HepG2 (cell line): ENCODE results near the gene ZCCHC9. TPM values are rescaled to one million over a fixed set of nuclear protein-coding genes. Genes with fewer than 3 reads are reported as not detected.
A peak's percentile ranks its signal among the peaks of the same experiment; 100 is the strongest.

Experiments used
- ARID2 ChIP-seq: sonication (generic); formaldehyde crosslinking; IDR thresholded peaks from 2 replicates; pipeline ENCODE4 v1.8.1; 2022; ENCODE audit warnings: mild to moderate bottlenecking, missing genetic modification reagents, borderline replicate concordance
- CCAR2 ChIP-seq: fragments of 200-400 bp; formaldehyde crosslinking; optimal IDR thresholded peaks from 2 replicates; pipeline ENCODE3; 2018; ENCODE audit warnings: low read depth, mild to moderate bottlenecking, low read length, moderate library complexity
- FOXA3 ChIP-seq: IDR thresholded peaks from 2 replicates; pipeline ENCODE4 v1.6.1; 2016; ENCODE audit warnings: missing genetic modification reagents, missing compliant biosample characterization
- FOXP4 ChIP-seq: sonication (generic); formaldehyde crosslinking; IDR thresholded peaks from 2 replicates; pipeline ENCODE4 v1.4.0; 2020; ENCODE audit warnings: missing genetic modification reagents
- HDAC1 ChIP-seq: sonication (generic); formaldehyde crosslinking; IDR thresholded peaks from 2 replicates; pipeline ENCODE4 v1.5.1; 2020; ENCODE audit warnings: mild to moderate bottlenecking, missing genetic modification reagents
- HNF1A ChIP-seq, 2 experiments: sonication (generic) in 1 of 2; formaldehyde crosslinking in 1 of 2; IDR thresholded peaks; 2 replicates each; pipeline versions ENCODE4 v1.4.0 to v1.6.1; 2016 to 2020; ENCODE audit warnings: borderline replicate concordance in 1 of 2, low read depth in 1 of 2, mild to moderate bottlenecking in 1 of 2, missing genetic modification reagents in 1 of 2
- ISX ChIP-seq: sonication (generic); formaldehyde crosslinking; conservative IDR thresholded peaks from 2 replicates; pipeline ENCODE4 v1.5.0; 2020; ENCODE audit warnings: missing genetic modification reagents
- KLF6 ChIP-seq: IDR thresholded peaks from 2 replicates; pipeline ENCODE4 v1.8.0; 2016; ENCODE audit warnings: missing biosample characterization, missing genetic modification reagents
- SOX13 ChIP-seq, 3 experiments: fragments of 450-650 bp in 1 of 3; sonication (generic) in 1 of 3; formaldehyde crosslinking in 1 of 3; IDR thresholded peaks in 2 of 3; conservative IDR thresholded peaks in 1 of 3; 2 replicates each; pipeline versions ENCODE4 v1.5.0 to v1.6.1; 2016 to 2020; ENCODE audit warnings: antibody characterized with exemption in 1 of 3, mild to moderate bottlenecking in 1 of 3, missing compliant biosample characterization in 1 of 3, missing genetic modification reagents in 1 of 3, moderate library complexity in 1 of 3
- SP140L ChIP-seq: sonication (generic); formaldehyde crosslinking; IDR thresholded peaks from 2 replicates; pipeline ENCODE4 v1.4.0; 2020; ENCODE audit warnings: missing genetic modification reagents, borderline replicate concordance
- ZNF17 ChIP-seq: sonication (generic); formaldehyde crosslinking; IDR thresholded peaks from 2 replicates; pipeline ENCODE4 v1.5.0; 2020; ENCODE audit warnings: mild to moderate bottlenecking, missing genetic modification reagents
- ZNF33B ChIP-seq: sonication (generic); formaldehyde crosslinking; IDR thresholded peaks from 2 replicates; pipeline ENCODE4 v1.5.1; 2020; ENCODE audit warnings: mild to moderate bottlenecking, missing genetic modification reagents
- ZNF687 ChIP-seq: sonication (generic); formaldehyde crosslinking; IDR thresholded peaks from 2 replicates; pipeline ENCODE4 v1.5.1; 2020; ENCODE audit warnings: mild to moderate bottlenecking, missing genetic modification reagents, moderate library complexity
- ZNF703 ChIP-seq: sonication (generic); formaldehyde crosslinking; IDR thresholded peaks from 2 replicates; pipeline ENCODE4 v1.5.1; 2020; ENCODE audit warnings: missing genetic modification reagents, mild to moderate bottlenecking, moderate library complexity, borderline replicate concordance
- ZNF781 ChIP-seq: sonication (generic); formaldehyde crosslinking; IDR thresholded peaks from 2 replicates; pipeline ENCODE4 v1.5.1; 2020; ENCODE audit warnings: borderline replicate concordance, mild to moderate bottlenecking, missing genetic modification reagents; ENCODE audit errors: not compliant biosample characterization
- polyA plus RNA-seq, 8 experiments: library from polyadenylated mRNA; depleted of rRNA in 3 of 8; stranded (reverse) in 7 of 8; unstranded in 1 of 8; fragments of >200 nt; fragmentation: Illumina TruSeq in 4 of 8; extraction: Trizol in 4 of 8; gene quantifications; 2 replicates each; pipeline versions ENCODE4 v1.2.1 to v1.2.3, GENCODE V29; 2011 to 2016; ENCODE audit warnings: low read depth in 4 of 8, missing spikeins in 1 of 8, mixed read lengths in 1 of 8; ENCODE audit not compliant: insufficient read depth in 1 of 8
- total RNA-seq, 5 experiments: library from RNA; depleted of rRNA; stranded (reverse); fragments of >200 nt; fragmentation: Illumina TruSeq; extraction: Trizol; gene quantifications; 2 replicates each; pipeline ENCODE4 v1.2.3, GENCODE V29; 2016; ENCODE audit warnings: low read depth in 1 of 5

The ZCCHC9 gene
- total and polyA plus RNA-seq, 2 of the 13 experiments (the other 11 are each of a cell fraction or from before 2014, with no cell fraction given) = 28.7 to 52.5 TPM

GRCh38 chr5:81355291-81356251, 54.2 kb downstream of the ZCCHC9 start (continued):
- peak; percentile 56 for TF ChIP-seq FOXP4 (CRISPR knock-in tag)
- no peak for TF ChIP-seq SP140L
- peak; percentile 52; the same call in 1 of the 2 replicates for TF ChIP-seq FOXA3 (CRISPR knock-in tag)
- peak; percentile 66 for TF ChIP-seq ZNF687
- TF ChIP-seq CCAR2 = no peak
- no peak for TF ChIP-seq KLF6 (CRISPR knock-in tag)
- no peak for TF ChIP-seq ZNF703 (CRISPR knock-in tag)
- TF ChIP-seq ISX (CRISPR knock-in tag) = no peak
- TF ChIP-seq HDAC1 (CRISPR knock-in tag) = no peak
- no peak for TF ChIP-seq HNF1A (IDR thresholded peaks at IDR 0.05; ENCODE audit: low read depth)
- peak; percentile 35; the same call in 1 of the 2 replicates for TF ChIP-seq HNF1A (CRISPR knock-in tag; IDR thresholded peaks at IDR 0.05; ENCODE audit: borderline replicate concordance)
- no peak for TF ChIP-seq ZNF781
- TF ChIP-seq ZNF33B (CRISPR knock-in tag) = no peak
- no peak for TF ChIP-seq ZNF17 (CRISPR knock-in tag)
- TF ChIP-seq ARID2 (CRISPR knock-in tag) = no peak
- no peak for TF ChIP-seq SOX13 (IDR thresholded peaks at IDR 0.05)
- TF ChIP-seq SOX13 (CRISPR knock-in tag; conservative IDR thresholded peaks at IDR 0.05 in 1 of 2, IDR thresholded peaks at IDR 0.05 in 1 of 2) = no peak
